DOHH2 (cell line): ENCODE data around the gene SLC34A1.

Source experiments
- H3F3A ChIP-seq: fragments of 200-600 bp; sonication (generic), shearing (Covaris generic); 2 replicates; pipeline ENCODE4 v1.6.0; 2016; ENCODE audit warnings: antibody characterized with exemption, mild to moderate bottlenecking; ENCODE audit not compliant: control insufficient read depth, insufficient read depth
- H3K27ac ChIP-seq: fragments of 200-600 bp; sonication (generic); 2 replicates; pipeline ENCODE4 v1.5.1; 2014; ENCODE audit warnings: low read depth, mild to moderate bottlenecking, low read length, moderate library complexity
- H3K27me3 ChIP-seq: fragments of 200-600 bp; sonication (generic); 2 replicates; pipeline ENCODE4 v1.6.1; 2014; ENCODE audit warnings: mild to moderate bottlenecking, low read length, mixed read lengths; ENCODE audit not compliant: control insufficient read depth
- H3K36me3 ChIP-seq: fragments of 200-600 bp; sonication (generic); 2 replicates; pipeline ENCODE4 v1.6.1; 2014; ENCODE audit warnings: mild to moderate bottlenecking, low read length, moderate library complexity, mixed read lengths; ENCODE audit not compliant: control insufficient read depth
- H3K4me1 ChIP-seq: fragments of 200-600 bp; sonication (generic); 2 replicates; pipeline ENCODE4 v1.6.1; 2014; ENCODE audit warnings: mild to moderate bottlenecking, low read length, mixed read lengths; ENCODE audit not compliant: control insufficient read depth
- H3K4me2 ChIP-seq: fragments of 200-600 bp; sonication (generic); 2 replicates; pipeline ENCODE4 v1.6.0; 2014; ENCODE audit warnings: mild to moderate bottlenecking, low read length, moderate library complexity
- H3K4me3 ChIP-seq: fragments of 200-600 bp; sonication (generic); 2 replicates; pipeline ENCODE4 v1.5.1; 2014; ENCODE audit warnings: mild to moderate bottlenecking, low read length, mixed read lengths
- H3K79me2 ChIP-seq: fragments of 200-600 bp; sonication (generic); 2 replicates; pipeline ENCODE4 v1.6.1; 2014; ENCODE audit warnings: mild to moderate bottlenecking, low read length, mixed read lengths; ENCODE audit not compliant: control insufficient read depth
- H3K9me2 ChIP-seq: fragments of 200-600 bp; sonication (generic); replicated peaks from 2 replicates; pipeline ENCODE4 v1.6.1; 2014; ENCODE audit warnings: mild to moderate bottlenecking, low read length, mixed read lengths; ENCODE audit not compliant: control insufficient read depth
- H3K9me3 ChIP-seq: fragments of 200-600 bp; sonication (generic); 2 replicates; pipeline ENCODE4 v1.6.1; 2014; ENCODE audit warnings: antibody characterized with exemption, low read length, mixed read lengths; ENCODE audit not compliant: control insufficient read depth, insufficient read depth
- H4K20me1 ChIP-seq: fragments of 200-600 bp; sonication (generic); 2 replicates; pipeline ENCODE4 v1.6.0; 2014; ENCODE audit warnings: low read depth, mild to moderate bottlenecking, antibody characterized with exemption, low read length, moderate library complexity; ENCODE audit not compliant: control insufficient read depth, insufficient read depth
- EZH2phosphoT487 ChIP-seq: fragments of 200-600 bp; sonication (generic); IDR thresholded peaks from 2 replicates; pipeline ENCODE4 v1.6.1; 2017; ENCODE audit warnings: borderline replicate concordance, mild to moderate bottlenecking, antibody characterized with exemption, low read length, moderate library complexity, mixed read lengths
- TF ChIP-seq, protein P1 (sequence below): fragments of 200-600 bp; sonication (generic); IDR thresholded peaks from one replicate; pipeline ENCODE4 v1.5.1; 2014; ENCODE audit warnings: antibody characterized with exemption, mild to moderate bottlenecking, low read depth, low read length; ENCODE audit not compliant: poor library complexity, severe bottlenecking

Gene SLC34A1

DNA sequence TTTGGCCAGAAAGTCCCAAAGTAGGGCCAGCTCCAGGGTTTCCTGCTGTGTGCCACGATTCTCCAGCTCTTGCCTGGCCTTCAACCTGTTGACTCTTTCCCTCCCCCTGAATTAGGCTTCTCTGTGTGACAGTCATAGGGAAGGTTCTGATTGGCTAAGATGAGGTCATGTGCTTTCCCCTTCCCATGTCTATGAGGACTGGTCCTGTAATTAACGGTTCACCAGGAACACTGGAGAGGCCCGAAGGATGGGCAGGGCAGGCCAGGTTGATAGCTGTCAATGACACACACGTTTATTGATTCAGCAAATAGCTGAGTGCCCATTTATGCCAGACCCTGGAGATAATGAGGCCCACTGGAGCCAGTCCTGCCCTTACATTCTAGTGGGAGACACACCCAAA is 53.4 kb downstream of the SLC34A1 start:
- H3K27ac ChIP-seq: no peak overlapping the region
- H3K9me2 ChIP-seq: no peaks in the 10 kb centered on the region

DNA sequence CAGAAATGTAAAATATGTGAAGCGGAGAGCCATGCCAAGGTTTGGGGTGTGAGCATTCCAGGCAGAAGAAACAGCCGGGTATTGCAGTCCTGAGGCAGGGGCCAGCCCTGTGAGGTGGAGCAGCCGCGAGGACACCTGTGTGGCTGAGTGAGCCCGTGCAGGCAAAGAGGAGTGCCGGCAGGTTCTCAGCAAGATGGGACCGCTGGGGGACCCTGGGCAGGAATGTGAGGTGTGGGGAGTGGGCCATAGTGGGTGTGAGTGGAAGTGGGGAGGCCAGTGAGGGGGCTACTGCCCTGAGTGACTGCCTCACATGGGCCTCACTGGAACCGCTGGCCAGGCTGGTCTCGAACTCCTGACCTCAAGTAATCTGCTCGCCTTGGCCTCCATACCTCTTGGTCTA is 54.2 kb downstream of the SLC34A1 start:
- Histone ChIP-seq H3K9me3 (no peaks in the 10 kb centered on the region), H3K27me3 (no peaks in the 10 kb centered on the region), H3F3A (0 out of 2 replicates have a peak, but pooled peaks cover 6% of the 10 kb centered on the region), H4K20me1 (no peaks in the 10 kb centered on the region), H3K4me3 (no peak overlapping the region), H3K4me1 (no peaks in the 10 kb centered on the region), H3K27ac (no peak overlapping the region), H3K4me2 (no peak overlapping the region), H3K36me3 (peaks cover 88% of the 10 kb centered on the region), H3K9me2 (no peaks in the 10 kb centered on the region), H3K79me2 (no peaks in the 10 kb centered on the region)
- TF ChIP-seq, protein P1, sequence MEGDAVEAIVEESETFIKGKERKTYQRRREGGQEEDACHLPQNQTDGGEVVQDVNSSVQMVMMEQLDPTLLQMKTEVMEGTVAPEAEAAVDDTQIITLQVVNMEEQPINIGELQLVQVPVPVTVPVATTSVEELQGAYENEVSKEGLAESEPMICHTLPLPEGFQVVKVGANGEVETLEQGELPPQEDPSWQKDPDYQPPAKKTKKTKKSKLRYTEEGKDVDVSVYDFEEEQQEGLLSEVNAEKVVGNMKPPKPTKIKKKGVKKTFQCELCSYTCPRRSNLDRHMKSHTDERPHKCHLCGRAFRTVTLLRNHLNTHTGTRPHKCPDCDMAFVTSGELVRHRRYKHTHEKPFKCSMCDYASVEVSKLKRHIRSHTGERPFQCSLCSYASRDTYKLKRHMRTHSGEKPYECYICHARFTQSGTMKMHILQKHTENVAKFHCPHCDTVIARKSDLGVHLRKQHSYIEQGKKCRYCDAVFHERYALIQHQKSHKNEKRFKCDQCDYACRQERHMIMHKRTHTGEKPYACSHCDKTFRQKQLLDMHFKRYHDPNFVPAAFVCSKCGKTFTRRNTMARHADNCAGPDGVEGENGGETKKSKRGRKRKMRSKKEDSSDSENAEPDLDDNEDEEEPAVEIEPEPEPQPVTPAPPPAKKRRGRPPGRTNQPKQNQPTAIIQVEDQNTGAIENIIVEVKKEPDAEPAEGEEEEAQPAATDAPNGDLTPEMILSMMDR: no peak
- no peak for TF ChIP-seq EZH2phosphoT487

More for the DNA sequence above, 53.4 kb downstream of the SLC34A1 start:
- TF ChIP-seq EZH2phosphoT487: no peak
- TF ChIP-seq, protein P1: no peak
- Histone ChIP-seq H3K79me2 (peaks cover 3% of the 10 kb centered on the region; the same call in 1 of the 2 replicates), H3K9me3 (no peaks in the 10 kb centered on the region), H4K20me1 (peaks cover under 1% of the 10 kb centered on the region; the same call in 1 of the 2 replicates), H3K4me3 (no peak overlapping the region), H3K4me1 (peaks cover 3% of the 10 kb centered on the region), H3F3A (0 out of 2 replicates have a peak, but pooled peaks cover 6% of the 10 kb centered on the region), H3K36me3 (peaks cover 92% of the 10 kb centered on the region), H3K4me2 (no peak overlapping the region), H3K27me3 (no peaks in the 10 kb centered on the region)

DNA sequence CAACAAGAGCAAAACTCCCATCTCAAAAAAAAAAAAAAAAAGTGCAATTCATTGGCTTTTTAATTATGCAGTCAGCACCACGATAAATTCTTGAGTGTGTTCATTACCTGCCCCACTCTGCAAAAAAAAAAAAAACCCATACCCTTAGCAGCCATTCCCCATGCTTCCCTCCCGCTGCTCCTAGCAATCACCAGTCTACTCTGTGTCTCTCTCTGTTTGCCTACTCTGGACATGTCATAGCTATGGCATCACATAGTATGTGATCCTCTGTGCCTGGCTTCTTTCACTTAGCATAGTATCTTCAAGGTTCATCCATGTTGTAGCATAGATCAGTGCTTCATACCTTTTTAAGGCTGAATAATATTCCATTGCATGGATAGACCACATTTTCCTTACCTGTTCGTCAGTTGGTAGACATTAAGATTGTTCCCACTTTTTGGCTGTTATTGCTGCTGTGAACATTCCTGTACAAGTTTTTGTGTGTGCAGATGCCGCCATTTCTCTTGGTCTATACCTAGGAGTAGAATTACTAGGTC is 55.4 kb downstream of the SLC34A1 start:
- H3K4me2 ChIP-seq: no peak overlapping the region
- H3F3A ChIP-seq: 0 out of 2 replicates have a peak, but pooled peaks cover 6% of the 10 kb centered on the region
- peaks cover 7% of the 10 kb centered on the region for H3K4me1 ChIP-seq
- no peak overlapping the region for H3K4me3 ChIP-seq
- no peaks in the 10 kb centered on the region for H3K9me2 ChIP-seq
- H4K20me1 ChIP-seq: no peaks in the 10 kb centered on the region
- peaks cover 76% of the 10 kb centered on the region for H3K36me3 ChIP-seq
- no peak for TF ChIP-seq EZH2phosphoT487
- TF ChIP-seq, protein P1: no peak
- no peak overlapping the region for H3K27ac ChIP-seq
- no peaks in the 10 kb centered on the region for H3K9me3 ChIP-seq
- H3K79me2 ChIP-seq: no peaks in the 10 kb centered on the region
- no peaks in the 10 kb centered on the region for H3K27me3 ChIP-seq
